NCI-H2081 treated with DMSO at 0.1 percent for 48 hours (cell line): ENCODE results near the gene HAVCR2.

ENCODE experiments used
- DNase-seq: peaks from one replicate; lab custom pipeline; 2025; lab: John Stamatoyannopoulos, UW

HAVCR2 gene

GRCh38 chr5:157108976-157109375 lies at the start of gene HAVCR2:
HAVCR2 (minus strand) TSS chr5:157109044; CDS start chr5:157108983, 61 bp downstream.
- DNase-seq, result no peak

GRCh38 chr5:157157293-157157891 lies 48.5 kb upstream of the HAVCR2 start:
- no peak for DNase-seq

GRCh38 chr5:157155297-157155696 lies 46.5 kb upstream of the HAVCR2 start:
- no peak for DNase-seq

GRCh38 chr5:157150995-157151394 lies 42.2 kb upstream of the HAVCR2 start:
- DNase-seq, result no peak

- DNase-seq, result no peak
These were observed 40.1 kb upstream of the HAVCR2 start for GRCh38 chr5:157148734-157149615.

GRCh38 chr5:157143127-157143971 lies 34.5 kb upstream of the HAVCR2 start:
- peak; percentile 72 for DNase-seq

GRCh38 chr5:157142317-157143126 lies 33.7 kb upstream of the HAVCR2 start, which contains the start of gene MED7:
MED7 (minus strand) TSS chr5:157142865; CDS start chr5:157139431, 3,434 bp downstream.
- DNase-seq, result peak; percentile 87

- DNase-seq, result no peak
These were observed 28.8 kb upstream of the HAVCR2 start for GRCh38 chr5:157137691-157138090.

GRCh38 chr5:157132281-157132612 lies 23.4 kb upstream of the HAVCR2 start:
- DNase-seq, result no peak

- no peak for DNase-seq
These were observed 22.1 kb upstream of the HAVCR2 start for GRCh38 chr5:157130925-157131324.

GRCh38 chr5:157121709-157122108 lies 12.9 kb upstream of the HAVCR2 start:
- DNase-seq, result no peak

- DNase-seq, result no peak
These were observed 11.3 kb upstream of the HAVCR2 start for GRCh38 chr5:157120102-157120501.

- DNase-seq, result no peak
These were observed 7.7 kb upstream of the HAVCR2 start for GRCh38 chr5:157116483-157116954.

- no peak for DNase-seq
These were observed 6.7 kb upstream of the HAVCR2 start for GRCh38 chr5:157115502-157115901.

GRCh38 chr5:157115012-157115411 lies 6.2 kb upstream of the HAVCR2 start:
- DNase-seq, result no peak

- DNase-seq, result no peak
These were observed 4.2 kb upstream of the HAVCR2 start for GRCh38 chr5:157113002-157113401.

GRCh38 chr5:157109744-157110143 lies 900 bp upstream of the HAVCR2 start:
- DNase-seq, result no peak

- DNase-seq, result no peak
These were observed 1.3 kb downstream of the HAVCR2 start for GRCh38 chr5:157107508-157107907.

- DNase-seq, result no peak
These were observed 2.0 kb downstream of the HAVCR2 start for GRCh38 chr5:157106630-157107461.

GRCh38 chr5:157100140-157100679 lies 8.6 kb downstream of the HAVCR2 start:
- DNase-seq, result no peak
